ENCODE measurements around the gene PTGES2. TPM values are rescaled to one million over a fixed set of nuclear protein-coding genes. Genes with fewer than 3 reads are reported as not detected.

PTGES2 gene
- polyA plus RNA-seq, 1 donor from 2014 or later, result 55.9 TPM

GRCh38 chr9:128093011-128093410 is 34.5 kb downstream of the PTGES2 start:
- H2AFZ ChIP-seq (ENCODE audit: low read depth, low read length), result no peak overlapping the region
- peaks cover 7% of the 10 kb centered on the region for H3F3A ChIP-seq (ENCODE audit: insufficient read depth, low read length, poor library complexity, severe bottlenecking)
- H4K20me1 ChIP-seq (ENCODE audit: insufficient read depth), result no peaks in the 10 kb centered on the region
- TF ChIP-seq REST (IDR thresholded peaks at IDR 0.05; ENCODE audit: borderline replicate concordance) (no peak), CTCF (IDR thresholded peaks at IDR 0.05; ENCODE audit: poor library complexity, severe bottlenecking) (no peak), RAD21 (conservative IDR thresholded peaks at IDR 0.05) (no peak), SMC3 (conservative IDR thresholded peaks at IDR 0.05; ENCODE audit: poor library complexity) (no peak), MXI1 (conservative IDR thresholded peaks at IDR 0.05; ENCODE audit: poor library complexity, severe bottlenecking) (no peak), POLR2AphosphoS5 (IDR thresholded peaks at IDR 0.05) (no peak), EZH2 (IDR thresholded peaks at IDR 0.05; ENCODE audit: borderline replicate concordance, insufficient read depth, low read length, poor library complexity, severe bottlenecking) (no peak), TAF1 (IDR thresholded peaks at IDR 0.05; ENCODE audit: low read depth) (no peak), EP300 (conservative IDR thresholded peaks at IDR 0.05; ENCODE audit: poor library complexity, severe bottlenecking) (no peak)
- peak overlapping the region; percentile 95 for H3K27ac ChIP-seq (ENCODE audit: low read length)
- H3K4me2 ChIP-seq (ENCODE audit: low read length), result peak overlapping the region; percentile 91
- peak overlapping the region; percentile 62 for H3K4me3 ChIP-seq (ENCODE audit: low read length)
- H3K9me2 ChIP-seq (ENCODE audit: insufficient read depth, low read length), result no peaks in the 10 kb centered on the region
- H3K9ac ChIP-seq (ENCODE audit: low read length), result peak overlapping the region; percentile 74
- H3K79me2 ChIP-seq (replicated peaks; ENCODE audit: insufficient read depth, low read length), result peaks cover 31% of the 10 kb centered on the region
- H3K27me3 ChIP-seq (ENCODE audit: insufficient read depth, low read depth, low read length), result no peaks in the 10 kb centered on the region
- no peaks in the 10 kb centered on the region for H3K9me3 ChIP-seq (ENCODE audit: low read length)
- H3K36me3 ChIP-seq (ENCODE audit: insufficient read depth, low read length), result no peaks in the 10 kb centered on the region

- H3K4me2 ChIP-seq (ENCODE audit: low read length), result peak overlapping the region; percentile 91
- no peaks in the 10 kb centered on the region for H4K20me1 ChIP-seq (ENCODE audit: insufficient read depth)
- H3K9me3 ChIP-seq (ENCODE audit: low read length), result no peaks in the 10 kb centered on the region
- no peak for TF ChIP-seq REST (IDR thresholded peaks at IDR 0.05; ENCODE audit: borderline replicate concordance)
- no peak for TF ChIP-seq EZH2 (IDR thresholded peaks at IDR 0.05; ENCODE audit: borderline replicate concordance, insufficient read depth, low read length, poor library complexity, severe bottlenecking)
- TF ChIP-seq RAD21 (conservative IDR thresholded peaks at IDR 0.05), result no peak
- TF ChIP-seq SMC3 (conservative IDR thresholded peaks at IDR 0.05; ENCODE audit: poor library complexity), result no peak
- no peak for TF ChIP-seq CTCF (IDR thresholded peaks at IDR 0.05; ENCODE audit: poor library complexity, severe bottlenecking)
- TF ChIP-seq POLR2AphosphoS5 (IDR thresholded peaks at IDR 0.05), result no peak
- TF ChIP-seq TAF1 (IDR thresholded peaks at IDR 0.05; ENCODE audit: low read depth), result no peak
- no peak for TF ChIP-seq EP300 (conservative IDR thresholded peaks at IDR 0.05; ENCODE audit: poor library complexity, severe bottlenecking)
- no peak for TF ChIP-seq MXI1 (conservative IDR thresholded peaks at IDR 0.05; ENCODE audit: poor library complexity, severe bottlenecking)
- H3K27me3 ChIP-seq (ENCODE audit: insufficient read depth, low read depth, low read length), result no peaks in the 10 kb centered on the region
- no peak overlapping the region for H2AFZ ChIP-seq (ENCODE audit: low read depth, low read length)
- H3K36me3 ChIP-seq (ENCODE audit: insufficient read depth, low read length), result no peaks in the 10 kb centered on the region
- peak overlapping the region; percentile 74 for H3K9ac ChIP-seq (ENCODE audit: low read length)
- peak overlapping the region; percentile 62 for H3K4me3 ChIP-seq (ENCODE audit: low read length)
- H3F3A ChIP-seq (ENCODE audit: insufficient read depth, low read length, poor library complexity, severe bottlenecking), result peaks cover 7% of the 10 kb centered on the region
- no peaks in the 10 kb centered on the region for H3K9me2 ChIP-seq (ENCODE audit: insufficient read depth, low read length)
- peaks cover 31% of the 10 kb centered on the region for H3K79me2 ChIP-seq (replicated peaks; ENCODE audit: insufficient read depth, low read length)
- H3K27ac ChIP-seq (ENCODE audit: low read length), result peak overlapping the region; percentile 95
Measured at GRCh38 chr9:128092199-128092977, 35.1 kb downstream of the PTGES2 start.

Data from neural cell (in vitro differentiated cells).